Astrocyte of the spinal cord (primary cell): ENCODE data around the gene MACC1.

Experiments used
- DNase-seq: peaks from one replicate; pipeline ENCODE4 v3.0.0; 2011; ENCODE audit warnings: low read depth, low spot score
- H3K4me3 ChIP-seq: 2 replicates; pipeline ENCODE4 v1.5.1; 2011; ENCODE audit warnings: low read depth, mild to moderate bottlenecking, low read length, moderate library complexity
- in situ Hi-C: cut with HindIII; loops from 2 replicates; pipeline ENCODE4 v1.10.0; 2017; ENCODE audit warnings: low sequenced_read_pairs
- TF ChIP-seq, protein P1 (sequence below): IDR thresholded peaks from 2 replicates; pipeline ENCODE4 v1.5.1; 2012; ENCODE audit warnings: low read depth, mild to moderate bottlenecking, low read length, inconsistent platforms

The MACC1 gene

DNA sequence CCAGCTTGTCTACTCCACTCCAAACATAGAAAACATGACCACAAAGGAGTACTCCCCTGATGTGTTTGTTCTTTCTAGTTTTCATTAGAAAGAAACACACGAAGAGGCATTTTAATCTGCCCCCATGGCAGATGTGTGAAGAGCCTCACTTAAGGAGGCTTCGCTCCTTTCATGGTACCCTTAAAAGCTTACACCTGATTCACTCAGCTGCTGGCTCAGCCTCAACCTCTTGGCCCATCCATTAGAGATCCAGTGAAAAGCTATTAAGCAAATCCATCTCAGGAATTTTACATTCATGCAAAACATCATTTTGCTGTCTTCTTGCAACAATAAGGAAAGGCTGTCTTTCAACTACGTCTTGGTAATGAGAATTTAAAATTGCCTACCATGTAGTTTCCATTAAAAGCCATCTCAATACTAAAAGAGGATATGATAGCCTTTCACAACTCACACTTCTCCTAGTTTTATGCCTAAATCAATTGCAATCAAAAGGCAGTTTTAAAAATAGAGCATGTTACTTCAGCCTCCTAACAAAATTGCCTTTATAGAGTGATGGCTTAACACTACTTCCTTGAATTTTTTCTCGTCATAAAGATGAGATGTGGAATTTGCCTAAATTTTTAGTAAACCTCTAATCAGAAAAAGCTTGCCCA lies 22.7 kb downstream of the MACC1 start:
- in situ Hi-C loops, result no loop called here
- no peak for DNase-seq
- no peak overlapping the region for H3K4me3 ChIP-seq
- TF ChIP-seq, protein P1, sequence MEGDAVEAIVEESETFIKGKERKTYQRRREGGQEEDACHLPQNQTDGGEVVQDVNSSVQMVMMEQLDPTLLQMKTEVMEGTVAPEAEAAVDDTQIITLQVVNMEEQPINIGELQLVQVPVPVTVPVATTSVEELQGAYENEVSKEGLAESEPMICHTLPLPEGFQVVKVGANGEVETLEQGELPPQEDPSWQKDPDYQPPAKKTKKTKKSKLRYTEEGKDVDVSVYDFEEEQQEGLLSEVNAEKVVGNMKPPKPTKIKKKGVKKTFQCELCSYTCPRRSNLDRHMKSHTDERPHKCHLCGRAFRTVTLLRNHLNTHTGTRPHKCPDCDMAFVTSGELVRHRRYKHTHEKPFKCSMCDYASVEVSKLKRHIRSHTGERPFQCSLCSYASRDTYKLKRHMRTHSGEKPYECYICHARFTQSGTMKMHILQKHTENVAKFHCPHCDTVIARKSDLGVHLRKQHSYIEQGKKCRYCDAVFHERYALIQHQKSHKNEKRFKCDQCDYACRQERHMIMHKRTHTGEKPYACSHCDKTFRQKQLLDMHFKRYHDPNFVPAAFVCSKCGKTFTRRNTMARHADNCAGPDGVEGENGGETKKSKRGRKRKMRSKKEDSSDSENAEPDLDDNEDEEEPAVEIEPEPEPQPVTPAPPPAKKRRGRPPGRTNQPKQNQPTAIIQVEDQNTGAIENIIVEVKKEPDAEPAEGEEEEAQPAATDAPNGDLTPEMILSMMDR, result no peak

DNA sequence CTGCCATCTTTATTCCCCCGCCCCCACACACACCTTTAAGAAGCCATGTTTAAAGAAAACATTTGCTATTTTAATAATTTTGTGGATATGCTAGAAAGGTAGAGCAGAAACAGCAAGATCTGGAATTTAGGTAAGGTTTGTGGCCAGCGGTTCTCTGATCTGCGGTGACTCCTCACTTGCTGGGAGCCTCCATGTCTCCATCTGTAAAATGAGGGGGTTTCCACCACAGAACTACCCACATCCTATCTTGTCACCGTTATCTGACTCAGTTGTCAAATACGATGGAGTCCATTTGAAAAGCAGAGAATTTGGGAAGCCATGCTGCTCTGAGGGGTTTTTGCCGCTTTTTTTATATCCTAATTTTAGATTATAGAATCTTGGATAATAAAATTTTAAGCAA lies 23.3 kb downstream of the MACC1 start:
- H3K4me3 ChIP-seq, result no peak overlapping the region
- in situ Hi-C loops, result no loop called here
- TF ChIP-seq, protein P1, result no peak
- no peak for DNase-seq

DNA sequence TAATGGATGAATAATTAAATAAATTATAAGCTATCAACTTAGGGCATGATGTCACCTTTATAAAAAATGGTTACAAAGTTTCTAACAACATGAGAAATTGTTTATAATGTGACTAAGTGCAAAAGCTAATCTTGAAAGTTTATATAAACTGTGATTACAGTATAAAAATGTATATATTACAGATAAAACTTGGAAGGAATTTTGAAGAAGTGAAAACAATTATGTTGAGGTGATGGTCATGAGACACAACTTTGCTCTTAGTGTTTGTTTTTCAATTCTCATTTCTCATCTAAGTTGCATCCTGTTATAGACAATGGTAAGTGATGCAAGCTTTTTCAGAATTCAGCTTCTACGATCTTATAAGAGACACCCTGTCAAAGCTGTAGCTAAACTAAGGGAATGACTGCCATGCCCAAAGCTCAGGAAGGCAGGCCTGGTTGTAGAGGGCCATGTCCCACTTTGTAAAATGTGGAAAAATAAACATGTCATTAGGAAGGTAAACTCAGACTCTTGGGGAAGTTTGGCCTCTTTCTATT lies 23.9 kb downstream of the MACC1 start:
- no peak for DNase-seq
- no peak overlapping the region for H3K4me3 ChIP-seq
- in situ Hi-C loops, result no loop called here
- TF ChIP-seq, protein P1, result no peak

DNA sequence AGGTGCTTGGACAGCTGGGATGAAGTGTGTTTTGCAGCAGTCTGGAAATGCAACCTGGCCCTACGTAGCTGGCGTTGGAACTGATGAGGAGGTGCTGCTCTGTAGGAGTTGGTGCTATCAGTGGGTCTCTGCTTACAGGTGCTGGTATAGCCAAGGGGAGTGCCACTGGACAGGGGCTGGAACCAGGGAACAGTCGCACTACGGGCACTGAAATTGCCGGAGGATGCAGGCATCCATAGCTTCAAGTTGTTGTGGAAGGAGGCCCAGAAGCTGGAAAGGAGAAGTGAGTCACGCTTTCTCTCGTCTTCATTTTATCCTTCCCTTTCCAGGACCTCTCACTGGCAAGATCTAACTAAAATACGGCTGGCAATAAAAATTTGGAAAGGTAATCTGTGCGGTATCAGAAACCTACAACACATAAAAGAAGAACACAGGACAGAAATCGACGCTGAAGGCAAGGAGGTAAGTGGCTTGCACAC lies 25.8 kb downstream of the MACC1 start:
- no peak overlapping the region for H3K4me3 ChIP-seq
- DNase-seq, result no peak
- TF ChIP-seq, protein P1, result no peak
- in situ Hi-C loops, result no loop called here

DNA sequence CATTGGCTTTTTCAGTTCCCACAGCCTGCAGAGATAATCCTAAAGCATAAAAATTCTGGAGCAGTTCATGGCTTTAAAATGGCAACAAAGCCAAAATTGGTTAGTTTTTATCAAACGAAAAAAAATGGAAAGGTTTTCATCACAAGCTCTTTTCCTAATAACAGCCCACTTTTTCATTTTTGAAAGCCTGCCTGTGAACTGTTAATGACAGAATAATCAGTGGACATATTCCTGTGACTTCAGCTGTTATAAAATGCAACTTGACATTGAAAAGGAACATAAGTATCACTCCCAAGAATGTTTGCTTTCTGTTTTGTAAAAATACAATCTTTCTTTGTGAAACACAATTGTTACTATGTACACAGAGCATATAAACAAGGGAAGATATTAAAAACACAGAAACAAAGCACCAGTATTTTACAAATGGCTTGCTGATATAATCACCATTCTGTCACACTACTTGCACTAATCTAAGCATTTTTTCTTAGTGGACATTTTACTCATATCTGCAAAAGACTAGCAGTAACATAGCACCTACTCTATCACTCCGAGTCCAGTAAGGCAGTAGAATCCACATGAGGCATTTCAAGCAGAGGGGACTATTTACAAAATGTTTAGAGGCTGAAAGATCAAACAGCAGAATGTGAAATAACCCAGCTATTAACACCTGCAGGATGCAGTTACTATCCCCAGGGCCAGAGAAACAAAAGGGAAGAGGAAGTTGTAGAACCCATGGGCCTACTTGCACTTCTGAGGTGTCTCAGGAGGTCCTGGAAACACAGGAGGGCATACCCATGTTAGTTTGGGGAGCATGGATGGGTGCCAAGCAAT lies 26.4 kb downstream of the MACC1 start:
- TF ChIP-seq, protein P1, result no peak
- in situ Hi-C loops, result no loop called here
- no peak for DNase-seq
- H3K4me3 ChIP-seq, result no peak overlapping the region

DNA sequence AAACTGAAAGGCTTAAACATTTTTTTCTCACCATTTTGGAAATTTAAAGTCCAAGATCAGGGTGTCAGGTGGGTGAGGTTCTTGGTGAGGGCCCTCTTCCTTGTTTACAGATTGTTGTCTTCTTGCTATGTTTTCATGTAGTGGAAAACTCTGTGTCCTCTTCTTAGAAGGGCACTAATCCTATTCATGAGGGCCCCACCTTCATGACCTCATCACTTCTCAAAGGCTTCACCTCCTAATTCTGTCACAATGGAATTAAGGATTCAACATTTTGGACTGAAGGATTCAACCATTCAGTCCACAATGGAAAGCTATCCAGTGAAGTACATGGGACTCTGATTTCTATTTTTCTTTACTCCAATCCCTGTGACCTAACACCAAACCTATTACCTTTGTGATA lies 27.3 kb downstream of the MACC1 start:
- TF ChIP-seq, protein P1, result no peak
- DNase-seq, result no peak
- no peak overlapping the region for H3K4me3 ChIP-seq
- in situ Hi-C loops, result no loop called here
